K562 (cell line): ENCODE results near the gene MRPL4. TPM values are rescaled to one million over a fixed set of nuclear protein-coding genes. Genes with fewer than 3 reads are reported as not detected.

Source experiments
- ATAC-seq: fragments of 200-7000 bp; cut with Tn5 transposase; 3 replicates; pipeline ENCODE4 v1.9.1; 2020; ENCODE audit warnings: moderate library complexity
- BruUV-seq: library from RNA; stranded (reverse); fragments of 400-500 nt; replicated peaks from 2 replicates; lab custom pipeline; 2021; lab: Mats Ljungman, UMichigan
- CTCF ChIA-PET: fragments of 300-600 bp; formaldehyde crosslinking; extraction: SDS; loops from one replicate; lab custom pipeline; 2021; ENCODE audit warnings: low intra/inter-chr PET ratio; lab: Yijun Ruan, JAX
- POLR2A ChIA-PET: fragments of 300-600, 350-650 bp; sonication (Branson Sonifier 250); formaldehyde crosslinking; extraction: SDS; loops from one replicate; lab custom pipeline; 2021; ENCODE audit warnings: antibody characterized with exemption, inconsistent platforms; lab: Yijun Ruan, JAX
- DNase-seq, 4 experiments: peaks; one replicate each; pipeline versions ENCODE4 v3.0.0 to v3.0.0-alpha.2; 2011 to 2018; ENCODE audit warnings: low spot score in 3 of 4, mixed read lengths in 3 of 4; ENCODE audit errors: extremely low read depth in 1 of 4
- FAIRE-seq: peaks from 2 replicates; lab custom pipeline; 2011; peaks lifted over from hg19 to GRCh38; lab: Jason Lieb, UNC
- H2AFZ ChIP-seq: 2 replicates; pipeline ENCODE4 v1.6.0; 2011; ENCODE audit warnings: low read depth, low read length, control low read depth, inconsistent platforms
- H3K27ac ChIP-seq: fragments of 200-600 bp; 3 replicates; pipeline ENCODE4 v1.8.0; 2011; ENCODE audit warnings: low read depth, mild to moderate bottlenecking, control low read depth, inconsistent platforms, low read length, moderate library complexity, mixed read lengths; ENCODE audit errors: extremely low read depth
- H3K27me3 ChIP-seq, 2 experiments: fragments of 300-600 bp in 1 of 2; 2 replicates in 1 of 2; 3 replicates in 1 of 2; pipeline versions ENCODE4 v1.6.0 to v1.8.0; 2011; ENCODE audit warnings: inconsistent platforms in 2 of 2, low read length in 2 of 2, mild to moderate bottlenecking in 1 of 2, mixed read lengths in 1 of 2, moderate library complexity in 1 of 2; ENCODE audit not compliant: control insufficient read depth in 2 of 2, insufficient read depth in 2 of 2
- H3K36me3 ChIP-seq: fragments of 300-600 bp; 3 replicates; pipeline ENCODE4 v1.8.0; 2011; ENCODE audit warnings: mild to moderate bottlenecking, low read length, inconsistent platforms; ENCODE audit not compliant: control insufficient read depth, insufficient read depth
- H3K4me1 ChIP-seq, 2 experiments: fragments of 200-600 bp in 1 of 2; replicated peaks in 1 of 2; 2 replicates in 1 of 2; 3 replicates in 1 of 2; pipeline versions ENCODE4 v1.5.1 to v1.8.0; 2011; ENCODE audit warnings: inconsistent platforms in 2 of 2, low read length in 2 of 2, mild to moderate bottlenecking in 1 of 2, mixed read lengths in 1 of 2, moderate library complexity in 1 of 2; ENCODE audit not compliant: control insufficient read depth in 2 of 2, insufficient read depth in 2 of 2
- H3K4me2 ChIP-seq: 2 replicates; pipeline ENCODE4 v1.6.1; 2011; ENCODE audit warnings: low read length, control low read depth, inconsistent platforms, mixed read lengths; ENCODE audit not compliant: insufficient read depth
- H3K4me3 ChIP-seq: fragments of 200-600 bp; sonication (generic), shearing (Covaris generic); 2 replicates; pipeline ENCODE4 v1.5.1; 2016; ENCODE audit warnings: control low read depth, inconsistent platforms
- H3K79me2 ChIP-seq: fragments of 200-600 bp; 3 replicates; pipeline ENCODE4 v1.8.0; 2011; ENCODE audit warnings: low read length, inconsistent platforms; ENCODE audit not compliant: control insufficient read depth, insufficient read depth
- H3K9ac ChIP-seq, 2 experiments: 2 replicates each; pipeline versions ENCODE4 v1.6.0 to v1.6.1; 2011; ENCODE audit warnings: low read depth in 2 of 2, low read length in 2 of 2, control low read depth in 1 of 2, inconsistent platforms in 1 of 2, mild to moderate bottlenecking in 1 of 2, mixed read lengths in 1 of 2; ENCODE audit not compliant: insufficient read depth in 1 of 2
- H3K9me1 ChIP-seq: one replicate; pipeline ENCODE4 v1.6.0; 2011; ENCODE audit warnings: inconsistent platforms, mild to moderate bottlenecking, low read length, moderate library complexity; ENCODE audit not compliant: control insufficient read depth, insufficient read depth
- H3K9me3 ChIP-seq: replicated peaks from 2 replicates; pipeline ENCODE4 v1.5.1; 2011; ENCODE audit warnings: low read depth, low read length, inconsistent platforms; ENCODE audit not compliant: control insufficient read depth, insufficient read depth
- H4K20me1 ChIP-seq: replicated peaks from 2 replicates; pipeline ENCODE4 v1.6.1; 2011; ENCODE audit warnings: low read length, inconsistent platforms, mixed read lengths; ENCODE audit not compliant: control insufficient read depth, insufficient read depth
- ELK3 ChIP-seq: fragments of 450-650 bp; formaldehyde crosslinking; IDR thresholded peaks from 2 replicates; pipeline ENCODE4 v1.4.0; 2020; ENCODE audit warnings: mild to moderate bottlenecking
- HLTF ChIP-seq: fragments of 450-650 bp; IDR thresholded peaks from 2 replicates; pipeline ENCODE4 v1.6.1; 2016
- KLF1 ChIP-seq: fragments of 450-650 bp; IDR thresholded peaks from 2 replicates; pipeline ENCODE4 v1.6.1; 2016; ENCODE audit warnings: missing genetic modification characterization, missing compliant biosample characterization
- MAX ChIP-seq: sonication (generic); formaldehyde crosslinking; IDR thresholded peaks from 2 replicates; pipeline ENCODE4 v1.9.0; 2022; ENCODE audit warnings: mild to moderate bottlenecking, missing genetic modification reagents
- NFYB ChIP-seq: IDR thresholded peaks from 2 replicates; pipeline ENCODE4 v1.6.1; 2011; ENCODE audit warnings: mild to moderate bottlenecking, moderate library complexity; ENCODE audit not compliant: insufficient read length; ENCODE audit errors: extremely low read depth
- POLR2B ChIP-seq: fragments of 450-650 bp; IDR thresholded peaks from 2 replicates; pipeline ENCODE4 v1.6.1; 2018; ENCODE audit warnings: low read depth; ENCODE audit not compliant: partially characterized antibody
- POLR2G ChIP-seq: fragments of 200-400 bp; formaldehyde crosslinking; IDR thresholded peaks from 2 replicates; pipeline ENCODE4 v1.6.1; 2017; ENCODE audit warnings: low read depth, mild to moderate bottlenecking, antibody characterized with exemption, low read length, moderate library complexity
- POLR3A ChIP-seq: IDR thresholded peaks from 2 replicates; pipeline ENCODE4 v1.6.1; 2011; ENCODE audit warnings: borderline replicate concordance, mild to moderate bottlenecking, moderate library complexity; ENCODE audit not compliant: insufficient read length, insufficient read depth; ENCODE audit errors: extremely low read depth
- TCFL5 ChIP-seq: fragments of 250-450 bp; sonication (Bioruptor Pico); conservative IDR thresholded peaks from 2 replicates; pipeline ENCODE4 v1.6.1; 2021; ENCODE audit warnings: mild to moderate bottlenecking, moderate library complexity, matching md5 sums
- ZKSCAN8 ChIP-seq: fragments of 200-800 bp; sonication (Bioruptor generic); IDR thresholded peaks from 2 replicates; pipeline ENCODE4 v1.6.1; 2016; ENCODE audit warnings: missing genetic modification characterization, missing compliant biosample characterization
- ZNF124 ChIP-seq: sonication (generic); formaldehyde crosslinking; IDR thresholded peaks from 2 replicates; pipeline ENCODE4 v1.8.1; 2022; ENCODE audit warnings: missing genetic modification reagents
- ZNF165 ChIP-seq: fragments of 250-450 bp; sonication (Bioruptor Pico); IDR thresholded peaks from 2 replicates; pipeline ENCODE4 v1.4.0; 2020; ENCODE audit warnings: borderline replicate concordance
- ZNF274 ChIP-seq: IDR thresholded peaks from 2 replicates; pipeline ENCODE4 v1.6.1; 2011; ENCODE audit warnings: low read depth, mild to moderate bottlenecking, low read length, moderate library complexity, borderline replicate concordance
- WGBS: fragments of 100-300 bp; shearing (Covaris generic); methylation state at CpG from one replicate; pipeline ENCODE4 v1.1.6; 2016; ENCODE audit warnings: low coverage, mixed read lengths; ENCODE audit not compliant: insufficient coverage; ENCODE audit errors: missing lambda C conversion rate; 5-methylcytosine and 5-hydroxymethylcytosine counted together
- in situ Hi-C: fragments of 300-500 bp; cut with MboI; formaldehyde crosslinking; loops from 4 replicates; pipeline ENCODE4 v1.15.0; 2018; ENCODE audit warnings: inconsistent platforms, mixed read lengths
- intact Hi-C: fragments of 100-400 bp; cut with micrococcal nuclease; formaldehyde crosslinking; loops from 2 replicates; pipeline ENCODE4 v1.14.2; 2022
- polyA plus RNA-seq, 8 experiments: library from polyadenylated mRNA; depleted of rRNA in 4 of 8; stranded (reverse) in 5 of 8; unstranded in 3 of 8; fragments of >200 nt; fragmentation: Nextera tagmentation in 2 of 8; fragmentation: Illumina TruSeq in 1 of 8; extraction: Ambion mirVana in 2 of 8; extraction: Trizol in 1 of 8; gene quantifications; 2 replicates each; pipeline versions ENCODE4 v1.2.1 to v1.2.3, GENCODE V29; 2011 to 2014; ENCODE audit warnings: inconsistent platforms in 1 of 8, missing spikeins in 1 of 8
- total RNA-seq, 7 experiments: library from RNA; depleted of rRNA in 6 of 7; stranded (reverse); fragments of >200 nt in 6 of 7; fragmentation: Illumina TruSeq in 2 of 7; extraction: Trizol in 2 of 7; gene quantifications; 2 replicates each; pipeline versions ENCODE4 v1.2.1 to v1.2.3, GENCODE V29; 2011 to 2021; ENCODE audit warnings: low replicate concordance in 1 of 7
- TF ChIP-seq, protein P1 (sequence below): conservative IDR thresholded peaks from 2 replicates; pipeline ENCODE4 v1.6.1; 2011; ENCODE audit warnings: low read depth, mild to moderate bottlenecking, low read length; ENCODE audit not compliant: control insufficient read depth

MRPL4 gene
- total and polyA plus RNA-seq, 9 of the 15 experiments (the other 6 are each of a cell fraction or from before 2014, with no cell fraction given) = 1.4 to 239 (median 64.9) TPM

GRCh38 chr19:10279737-10280442, 27.9 kb downstream of the MRPL4 start:
- peaks cover 11 to 21% of the 10 kb centered on the region in 2 experiments; a peak in 4 of 5 replicates for H3K4me1 ChIP-seq
- TF ChIP-seq HLTF = no peak
- TF ChIP-seq ELK3 (CRISPR knock-in tag) = no peak
- TF ChIP-seq NFYB = no peak
- no peak for TF ChIP-seq TCFL5 (CRISPR knock-in tag)
- TF ChIP-seq POLR3A = no peak
- no peak for TF ChIP-seq ZNF124 (CRISPR knock-in tag)
- TF ChIP-seq MAX (CRISPR knock-in tag) = no peak
- TF ChIP-seq ZNF165 (CRISPR knock-in tag) = no peak
- TF ChIP-seq ZKSCAN8 = no peak
- no peak for TF ChIP-seq POLR2G
- no peak for TF ChIP-seq ZNF274
- no peak for TF ChIP-seq POLR2B
- TF ChIP-seq, protein P1, sequence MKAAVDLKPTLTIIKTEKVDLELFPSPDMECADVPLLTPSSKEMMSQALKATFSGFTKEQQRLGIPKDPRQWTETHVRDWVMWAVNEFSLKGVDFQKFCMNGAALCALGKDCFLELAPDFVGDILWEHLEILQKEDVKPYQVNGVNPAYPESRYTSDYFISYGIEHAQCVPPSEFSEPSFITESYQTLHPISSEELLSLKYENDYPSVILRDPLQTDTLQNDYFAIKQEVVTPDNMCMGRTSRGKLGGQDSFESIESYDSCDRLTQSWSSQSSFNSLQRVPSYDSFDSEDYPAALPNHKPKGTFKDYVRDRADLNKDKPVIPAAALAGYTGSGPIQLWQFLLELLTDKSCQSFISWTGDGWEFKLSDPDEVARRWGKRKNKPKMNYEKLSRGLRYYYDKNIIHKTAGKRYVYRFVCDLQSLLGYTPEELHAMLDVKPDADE = no peak
- TF ChIP-seq KLF1 (tag) = no peak
- ATAC-seq (no peak), DNase-seq (no peak), FAIRE-seq (no peak)
- in situ Hi-C loops = no loop called here
- H3K79me2 ChIP-seq = peaks cover 8% of the 10 kb centered on the region; the same call in 2 of the 3 replicates
- BruUV-seq = no TSS peak
- peaks cover 1% of the 10 kb centered on the region for H3K9me1 ChIP-seq
- peaks cover 82% of the 10 kb centered on the region; the same call in 2 of the 3 replicates for H3K36me3 ChIP-seq
- H3K9me3 ChIP-seq = no peaks in the 10 kb centered on the region
- WGBS = 87% methylated on average over 5 of the region's 5 CpGs
- intact Hi-C loops = no loop called here
- ChIA-PET CTCF (no interaction called here), POLR2A (interaction anchor here (0.9 to 1.9 kb wide), 4 partner anchors 8 to 92 kb away, joined by 3 to 15 read pairs (median 6); partner anchors contain the start of genes ICAM1 and ICAM5)
- no peak overlapping the region for H3K4me2 ChIP-seq
- no peak overlapping the region for H3K4me3 ChIP-seq
- no peaks in the 10 kb centered on the region for H3K27me3 ChIP-seq
- no peak overlapping the region for H3K27ac ChIP-seq
- no peak overlapping the region for H2AFZ ChIP-seq
- no peaks in the 10 kb centered on the region for H4K20me1 ChIP-seq
- peak overlapping the region in 1 of 2 experiments; percentile 36; a peak in 1 of 4 replicates for H3K9ac ChIP-seq
